GM23338 (cell line): Measurements from ENCODE around the gene DAPK1.

Experiments used
- CREB1 ChIP-seq: fragments of 250-450 bp; sonication (Bioruptor Pico); IDR thresholded peaks from 2 replicates; pipeline ENCODE4 v1.5.0; 2020; ENCODE audit warnings: low read depth, mild to moderate bottlenecking, moderate library complexity
- CTCF ChIP-seq, 2 experiments: fragments of 200-600 bp in 1 of 2; sonication (generic) in 1 of 2; conservative IDR thresholded peaks; 2 replicates each; pipeline versions ENCODE4 v1.5.1 to v1.6.1; 2016 to 2017; ENCODE audit warnings: antibody characterized with exemption in 2 of 2, low read depth in 2 of 2, mild to moderate bottlenecking in 2 of 2, moderate library complexity in 1 of 2
- ETS1 ChIP-seq: IDR thresholded peaks from 2 replicates; pipeline ENCODE4 v1.6.1; 2016; ENCODE audit warnings: antibody characterized with exemption
- EZH2 ChIP-seq: fragments of 200-600 bp; sonication (generic); IDR thresholded peaks from one replicate; pipeline ENCODE4 v1.8.0; 2017; ENCODE audit warnings: antibody characterized with exemption, mild to moderate bottlenecking, low read depth; ENCODE audit not compliant: unreplicated experiment
- EZH2phosphoT487 ChIP-seq: fragments of 200-600 bp; sonication (generic); IDR thresholded peaks from one replicate; pipeline ENCODE4 v1.8.1; 2018; ENCODE audit warnings: antibody characterized with exemption; ENCODE audit not compliant: unreplicated experiment
- JUNB ChIP-seq: IDR thresholded peaks from one replicate; pipeline ENCODE4 v1.6.1; 2016; ENCODE audit warnings: antibody characterized with exemption; ENCODE audit not compliant: unreplicated experiment
- NANOG ChIP-seq: IDR thresholded peaks from 2 replicates; pipeline ENCODE4 v1.6.1; 2016; ENCODE audit warnings: antibody characterized with exemption, borderline replicate concordance
- POLR2AphosphoS5 ChIP-seq: IDR thresholded peaks from 2 replicates; pipeline ENCODE4 v1.6.1; 2016; ENCODE audit warnings: antibody characterized with exemption, low read depth
- REST ChIP-seq: IDR thresholded peaks from one replicate; pipeline ENCODE4 v1.6.1; 2018; ENCODE audit warnings: antibody characterized with exemption; ENCODE audit not compliant: unreplicated experiment
- STAT1 ChIP-seq: IDR thresholded peaks from one replicate; pipeline ENCODE4 v1.6.1; 2016; ENCODE audit warnings: antibody characterized with exemption; ENCODE audit not compliant: unreplicated experiment
- ZNF114 ChIP-seq: fragments of 250-450 bp; sonication (Bioruptor Pico); IDR thresholded peaks from 2 replicates; pipeline ENCODE4 v1.5.0; 2020; ENCODE audit warnings: mild to moderate bottlenecking, moderate library complexity
- ZNF462 ChIP-seq: fragments of 250-450 bp; sonication (Bioruptor Pico); IDR thresholded peaks from 2 replicates; pipeline ENCODE4 v1.5.0; 2020; ENCODE audit warnings: mild to moderate bottlenecking, moderate library complexity

GRCh38 chr9:87572719-87573118, 75.1 kb downstream of the DAPK1 start:
- no peak for TF ChIP-seq CTCF (conservative IDR thresholded peaks at IDR 0.05; ENCODE audit: low read depth in 2 of 2)
- TF ChIP-seq POLR2AphosphoS5 = no peak
- no peak for TF ChIP-seq REST
- TF ChIP-seq EZH2 = no peak
- no peak for TF ChIP-seq ETS1
- no peak for TF ChIP-seq CREB1
- TF ChIP-seq JUNB = no peak
- no peak for TF ChIP-seq STAT1
- no peak for TF ChIP-seq EZH2phosphoT487
- no peak for TF ChIP-seq ZNF114 (CRISPR knock-in tag)
- no peak for TF ChIP-seq ZNF462 (CRISPR knock-in tag)
- TF ChIP-seq NANOG = no peak
